ENCODE data around the gene INSL3.

GRCh38 chr19:17770613-17771012 lies 50.7 kb downstream of the INSL3 start:
- TF ChIP-seq CTCF (IDR thresholded peaks at IDR 0.05) (no peak), SIN3A (IDR thresholded peaks at IDR 0.05; ENCODE audit: borderline replicate concordance, insufficient read depth, low read depth, low read length) (no peak)
